Midbrain (tissue), 1 donor: ENCODE measurements around the gene NCEH1.
A peak's percentile ranks its signal among the peaks of the same experiment; 100 is the strongest.
"Not testable (repeated sequence)": the region's sequence is repeated elsewhere in the genome, so short reads cannot be mapped to it uniquely, and the experiment has no call there.

Experiments
- DNase-seq: peaks from one replicate; lab custom pipeline; 2025; lab: John Stamatoyannopoulos, UW

The NCEH1 gene, protein sequence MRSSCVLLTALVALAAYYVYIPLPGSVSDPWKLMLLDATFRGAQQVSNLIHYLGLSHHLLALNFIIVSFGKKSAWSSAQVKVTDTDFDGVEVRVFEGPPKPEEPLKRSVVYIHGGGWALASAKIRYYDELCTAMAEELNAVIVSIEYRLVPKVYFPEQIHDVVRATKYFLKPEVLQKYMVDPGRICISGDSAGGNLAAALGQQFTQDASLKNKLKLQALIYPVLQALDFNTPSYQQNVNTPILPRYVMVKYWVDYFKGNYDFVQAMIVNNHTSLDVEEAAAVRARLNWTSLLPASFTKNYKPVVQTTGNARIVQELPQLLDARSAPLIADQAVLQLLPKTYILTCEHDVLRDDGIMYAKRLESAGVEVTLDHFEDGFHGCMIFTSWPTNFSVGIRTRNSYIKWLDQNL

DNA sequence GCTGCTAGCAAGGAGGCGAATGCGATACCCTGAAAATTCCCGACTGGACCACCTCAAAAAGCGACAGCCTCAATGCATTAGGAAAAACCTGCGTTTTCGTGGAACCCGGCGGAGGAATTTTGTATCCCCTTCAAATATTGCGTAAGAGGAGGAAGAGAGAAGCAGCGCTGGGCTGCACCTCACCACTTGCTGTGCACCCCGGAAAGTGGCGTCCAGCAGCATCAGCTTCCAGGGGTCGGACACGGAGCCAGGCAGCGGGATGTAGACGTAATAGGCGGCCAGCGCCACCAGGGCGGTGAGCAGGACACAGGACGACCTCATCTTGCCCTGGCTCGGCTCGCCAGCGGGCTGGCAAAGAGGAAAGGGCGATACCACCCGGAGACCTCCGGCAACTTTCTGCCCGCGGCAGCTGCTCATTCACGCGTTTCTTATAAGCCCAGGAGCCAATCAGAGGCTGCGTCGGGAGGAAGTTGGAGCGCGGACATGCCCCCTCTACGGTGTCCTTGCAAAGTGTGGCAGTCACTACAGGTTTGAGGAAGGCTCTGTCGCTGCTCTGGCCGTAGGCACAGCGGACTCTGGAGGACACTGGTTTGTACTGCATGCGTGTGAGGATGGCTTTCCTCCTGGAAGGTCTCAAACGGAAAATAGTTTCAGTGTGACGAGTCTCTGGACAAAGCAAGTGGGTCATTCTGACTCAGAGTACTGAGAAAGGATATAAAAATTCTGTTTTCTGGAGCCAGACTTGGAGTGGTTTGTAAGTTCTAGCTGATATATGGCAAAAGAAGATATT lies at the start of gene NCEH1:
Gene NCEH1 (minus strand): TSS at position 404 of the 790 bp plus-strand sequence. CDS start 83 bp downstream, at position 321.
- DNase-seq: peak; percentile 87

GRCh38 chr3:172760416-172760815 lies 49.5 kb upstream of the NCEH1 start:
- not testable (repeated sequence) for DNase-seq

GRCh38 chr3:172753125-172753524 lies 42.3 kb upstream of the NCEH1 start:
- no peak for DNase-seq

GRCh38 chr3:172752651-172753050 lies 41.8 kb upstream of the NCEH1 start:
- DNase-seq: no peak

- no peak for DNase-seq
Observed at GRCh38 chr3:172751175-172751704, 40.4 kb upstream of the NCEH1 start.

- peak; percentile 99 for DNase-seq
Observed at GRCh38 chr3:172750368-172751174, 39.7 kb upstream of the NCEH1 start, which contains the start of gene ECT2. Gene ECT2 (plus strand): TSS chr3:172750726. CDS start chr3:172754531, 3,805 bp downstream.

DNA sequence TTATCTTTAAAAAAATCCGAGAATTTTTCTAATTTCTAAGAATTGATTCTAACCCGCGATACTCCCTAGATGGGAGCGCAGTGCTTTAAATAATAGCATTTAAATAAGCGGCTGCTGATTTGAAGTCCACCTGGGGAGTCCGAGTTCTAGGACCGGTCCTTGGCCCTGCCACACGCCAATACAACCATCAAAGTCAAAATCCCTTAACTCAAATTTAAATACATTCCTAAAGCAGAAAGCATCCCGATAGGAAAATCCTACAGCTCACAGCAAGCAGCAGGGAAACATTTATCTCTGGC lies 39.2 kb upstream of the NCEH1 start:
- no peak for DNase-seq

DNA sequence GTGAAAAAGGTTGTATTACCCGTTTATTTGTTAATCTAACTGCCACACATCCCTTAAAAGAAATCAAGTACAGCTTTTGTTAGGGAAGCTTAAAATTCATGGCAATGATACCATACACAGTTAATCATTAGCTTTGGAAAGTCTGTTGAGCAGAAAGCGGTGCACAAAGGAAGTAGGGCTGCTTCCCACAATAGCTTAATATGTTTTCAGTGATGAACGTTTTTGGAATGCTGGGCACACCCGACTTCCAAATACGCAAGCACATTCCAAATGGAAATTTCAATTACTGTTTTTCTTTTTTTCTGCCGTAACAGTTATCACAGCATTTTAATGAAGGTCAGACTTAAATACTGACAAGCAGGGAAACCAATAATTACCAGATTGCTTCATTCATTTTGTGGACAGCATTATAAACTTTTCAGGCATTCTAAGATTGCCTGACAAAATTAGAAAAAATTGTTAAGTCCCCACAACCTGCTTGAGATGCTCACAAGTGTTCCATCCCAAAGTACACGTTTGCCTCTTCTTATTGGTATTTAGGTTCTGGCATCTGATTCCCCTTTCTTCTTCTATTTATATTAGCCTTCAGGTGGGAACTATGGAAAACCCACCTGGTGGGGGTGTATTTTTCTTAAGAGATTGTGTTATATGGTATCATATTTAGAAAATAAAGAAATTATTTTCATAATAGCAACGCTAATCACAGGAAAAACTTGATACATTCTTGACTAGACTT lies 38.5 kb upstream of the NCEH1 start:
- no peak for DNase-seq

- no peak for DNase-seq
Observed at GRCh38 chr3:172746475-172746874, 35.6 kb upstream of the NCEH1 start.

GRCh38 chr3:172739462-172739861 lies 28.6 kb upstream of the NCEH1 start:
- no peak for DNase-seq

GRCh38 chr3:172735014-172735413 lies 24.1 kb upstream of the NCEH1 start:
- no peak for DNase-seq

DNA sequence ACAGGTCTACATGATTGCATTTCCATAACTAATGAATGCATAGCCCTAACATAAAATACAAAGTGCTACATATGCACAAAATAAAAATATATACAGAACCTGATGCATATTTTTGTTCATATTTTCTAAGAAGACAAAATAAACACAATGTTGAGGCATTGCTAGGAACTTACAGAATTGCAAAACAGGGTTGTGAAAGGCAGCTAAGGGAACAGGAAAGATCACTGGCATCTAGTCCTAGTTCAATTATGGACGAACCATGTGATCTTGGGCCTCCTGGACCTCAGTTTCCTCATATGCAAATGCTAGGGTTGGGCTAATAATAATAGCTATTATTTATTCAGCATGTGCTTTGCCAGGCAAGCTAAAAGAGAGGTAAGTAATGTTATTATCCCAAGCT lies 15.5 kb upstream of the NCEH1 start:
- no peak for DNase-seq

DNA sequence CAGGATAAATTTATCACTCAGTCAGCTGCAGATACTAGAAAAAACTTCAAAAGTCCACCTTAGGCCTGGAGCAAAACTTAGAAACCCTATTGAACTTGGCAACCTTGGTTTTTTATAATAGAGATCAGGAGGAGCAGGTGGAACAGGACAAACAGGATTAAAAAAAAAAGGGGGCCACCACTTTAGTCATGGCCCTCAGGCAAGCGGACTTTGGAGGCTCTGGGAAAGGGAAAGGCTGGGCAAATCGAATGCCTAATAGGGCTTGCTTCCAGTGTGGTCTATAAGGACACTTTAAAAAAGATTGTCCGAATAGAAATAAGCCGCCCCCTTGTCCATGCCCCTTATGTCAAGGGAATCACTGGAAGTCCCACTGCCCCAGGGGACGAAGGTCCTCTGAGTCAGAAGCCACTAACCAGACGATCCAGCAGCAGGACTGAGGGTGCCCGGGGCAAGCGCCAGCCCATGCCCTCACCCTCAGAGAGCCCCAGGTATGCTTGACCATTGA lies 11.7 kb upstream of the NCEH1 start:
- not testable (repeated sequence) for DNase-seq

DNA sequence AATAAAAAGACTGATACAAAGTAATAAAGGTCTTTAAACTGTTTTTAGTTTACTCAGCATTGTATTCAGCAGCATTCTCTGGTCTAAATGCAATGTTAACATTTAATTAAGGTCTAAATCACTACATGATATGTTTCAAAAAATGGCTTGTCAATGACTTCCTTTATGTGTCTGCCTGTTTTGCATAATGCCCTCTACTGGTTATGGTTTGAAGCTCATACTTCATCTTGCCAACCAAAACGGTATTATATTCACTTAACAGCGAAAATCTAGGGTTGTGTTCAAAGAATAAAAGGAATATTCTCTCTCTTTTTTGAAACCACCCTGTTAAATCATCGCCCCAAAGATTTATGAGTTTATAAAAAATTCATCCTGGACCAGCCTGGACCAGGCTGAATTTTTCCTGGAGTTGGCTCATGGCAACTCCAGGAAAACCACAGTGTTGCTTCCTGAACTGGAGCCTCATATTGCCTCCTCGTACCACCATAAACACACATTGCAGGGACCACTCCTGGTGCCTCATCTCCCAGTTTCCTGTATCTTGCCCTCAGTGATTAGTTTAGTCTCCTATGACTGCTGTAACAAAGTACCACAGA lies 6.7 kb upstream of the NCEH1 start:
- no peak for DNase-seq

- peak; percentile 20 for DNase-seq
Observed at GRCh38 chr3:172716476-172716875, 5.6 kb upstream of the NCEH1 start.

DNA sequence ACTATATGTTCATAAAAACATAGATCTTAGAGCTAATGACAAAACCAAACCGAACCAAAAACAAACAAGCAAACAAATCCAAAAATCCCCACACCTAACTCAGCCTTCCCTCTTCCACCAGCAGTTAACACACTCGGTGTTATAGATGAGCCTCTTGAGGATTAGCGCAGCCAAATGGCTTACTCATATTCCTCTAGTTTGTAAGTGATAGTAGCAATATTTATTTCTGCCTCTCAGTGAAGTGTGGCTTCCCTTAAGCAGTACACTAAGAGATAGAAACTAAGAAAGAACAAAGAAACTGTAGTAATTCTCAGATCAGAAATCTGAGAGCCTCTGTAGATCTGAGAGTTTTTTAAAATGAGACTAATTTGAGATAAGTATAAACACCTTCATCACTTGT lies 2.4 kb upstream of the NCEH1 start:
- DNase-seq: no peak

DNA sequence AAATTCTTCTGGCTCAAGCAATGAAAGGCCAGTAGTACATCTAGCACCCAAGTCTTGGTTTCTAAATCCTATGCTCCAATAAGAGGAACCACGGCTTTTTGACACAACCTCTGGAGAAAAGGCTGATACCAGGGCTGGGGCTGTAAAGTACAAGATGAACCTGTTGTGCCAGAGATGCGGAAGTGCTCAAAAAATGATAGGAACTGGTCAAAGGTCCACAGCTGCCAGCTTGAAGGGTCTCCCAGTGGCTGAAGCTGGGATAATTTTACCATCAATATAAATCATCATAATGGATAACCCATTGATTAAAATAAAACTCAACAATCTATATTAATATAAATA lies 558 bp upstream of the NCEH1 start:
- DNase-seq: no peak

DNA sequence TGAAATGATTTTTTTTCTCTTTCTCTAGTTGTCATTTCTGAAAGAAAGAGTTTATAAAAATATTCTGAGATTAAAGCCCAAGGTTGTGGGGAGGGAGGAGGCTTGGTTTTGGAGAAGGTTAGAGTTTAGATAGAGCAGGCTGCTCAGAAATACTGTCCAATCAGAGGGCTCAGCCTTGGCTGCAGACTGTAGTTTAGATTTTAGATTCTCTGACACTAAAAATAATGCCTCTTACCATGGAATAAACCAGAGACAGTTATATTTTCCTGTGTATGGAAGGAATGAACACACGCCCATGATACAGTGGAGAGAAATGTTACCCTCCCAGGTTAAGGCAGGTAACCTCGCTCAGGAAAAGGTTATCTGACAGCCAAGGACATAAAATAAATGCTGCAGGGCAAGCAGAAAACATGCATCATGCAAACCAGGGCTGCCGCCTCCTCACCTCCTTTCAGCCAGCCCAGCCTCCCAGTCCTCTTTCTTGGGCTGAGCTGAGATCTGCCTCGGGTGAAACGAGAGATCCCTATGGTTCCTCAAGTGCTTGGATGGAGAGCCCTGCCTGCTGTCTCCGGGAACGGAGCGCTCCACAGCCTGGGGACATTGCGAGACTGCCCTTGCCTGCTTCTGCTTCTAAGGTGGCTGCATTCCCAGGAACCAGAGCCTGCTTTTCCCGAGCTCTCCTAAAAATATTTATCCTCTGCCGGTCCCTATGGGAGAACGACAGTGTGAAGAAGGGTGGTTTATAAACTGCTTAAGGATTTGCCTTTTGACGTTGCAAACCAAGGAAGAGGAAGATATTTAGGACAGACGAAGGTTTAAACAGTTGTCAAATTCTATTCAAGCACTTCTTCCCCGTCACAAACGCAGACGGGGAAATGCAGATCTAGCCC lies 848 bp downstream of the NCEH1 start:
- peak; percentile 44 for DNase-seq

DNA sequence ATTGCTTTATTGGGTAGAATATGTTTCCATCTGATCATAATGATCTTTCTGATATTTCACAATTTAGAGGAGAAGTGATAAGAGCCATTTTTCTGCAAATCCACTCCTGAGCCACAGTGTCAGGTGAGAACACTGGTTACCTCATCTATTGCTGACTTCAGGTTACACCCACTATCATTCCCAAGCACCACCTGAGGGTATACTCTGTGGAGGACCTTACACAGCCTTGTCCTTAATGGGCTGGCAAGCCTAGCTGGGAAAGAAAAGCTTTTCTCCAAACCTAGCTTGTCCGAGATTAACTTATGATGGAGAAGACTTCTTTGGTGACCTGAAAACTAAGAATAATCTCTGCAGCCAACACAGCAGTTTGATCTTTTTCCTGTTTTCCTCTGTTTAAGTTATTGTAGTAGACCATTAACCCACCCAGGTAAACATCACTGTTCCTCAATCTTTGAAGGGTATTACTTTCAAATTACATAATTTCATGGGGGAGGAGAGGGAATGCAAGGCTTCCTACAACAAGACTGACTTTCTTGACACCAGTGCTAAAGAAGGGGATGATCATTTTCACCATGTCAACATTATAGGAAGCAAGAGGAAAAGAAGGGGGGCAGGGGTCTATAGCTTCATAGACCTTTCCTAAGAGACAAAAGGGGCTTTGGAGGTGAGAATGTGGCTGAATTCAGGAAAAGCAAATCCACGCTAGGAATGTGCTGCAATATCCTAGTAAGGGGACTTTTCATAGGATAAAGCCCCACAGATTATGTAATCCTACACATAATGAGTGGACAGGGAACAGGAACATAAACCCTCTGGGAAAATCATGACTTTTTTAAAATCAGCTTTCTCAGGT lies 1.7 kb downstream of the NCEH1 start:
- no peak for DNase-seq
